Lower lobe of right lung (tissue), 2 donors: ENCODE measurements around the gene CD38. TPM values are rescaled to one million over a fixed set of nuclear protein-coding genes. Genes with fewer than 3 reads are reported as not detected.

Source experiments
- ATAC-seq, 2 donors: fragments of 200-7000 bp; cut with Tn5 transposase; one replicate each; pipeline ENCODE4 v1.9.1; 2020 to 2022; ENCODE audit warnings: mild to moderate bottlenecking in 2 of 2, moderate library complexity in 2 of 2
- DNase-seq: peaks from one replicate; pipeline ENCODE4 v3.0.0-alpha.2; 2020
- H3K27ac ChIP-seq: fragments of 200-600 bp; one replicate; pipeline ENCODE4 v1.8.0; 2022
- H3K27me3 ChIP-seq: fragments of 200-600 bp; one replicate; pipeline ENCODE4 v1.8.0; 2022; ENCODE audit warnings: low read depth
- H3K36me3 ChIP-seq: fragments of 200-600 bp; one replicate; pipeline ENCODE4 v1.8.0; 2022; ENCODE audit warnings: mild to moderate bottlenecking
- H3K4me1 ChIP-seq: fragments of 200-600 bp; one replicate; pipeline ENCODE4 v1.8.0; 2022
- H3K4me3 ChIP-seq: fragments of 200-600 bp; one replicate; pipeline ENCODE4 v1.8.0; 2022; ENCODE audit warnings: mild to moderate bottlenecking
- H3K9me3 ChIP-seq: fragments of 200-600 bp; one replicate; pipeline ENCODE4 v1.8.0; 2022
- intact Hi-C: fragments of 100-400 bp; cut with DNase I; formaldehyde crosslinking; loops from one replicate; pipeline ENCODE4 v1.11.0; 2022
- total RNA-seq: library from RNA; stranded (reverse); fragmentation: NEBNext Ultra II Directional; extraction: Animal tissue kit (Norgen Biotek cat#: 25700); gene quantifications from one replicate; pipeline ENCODE4 v1.2.1, GENCODE V29; 2021
- TF ChIP-seq, protein P1 (sequence below): fragments of 200-600 bp; IDR thresholded peaks from one replicate; pipeline ENCODE4 v1.8.0; 2022; ENCODE audit warnings: antibody characterized with exemption, mild to moderate bottlenecking
- donor health status: DM: no; HTN: yes; CAD: no; lungs with severe emphysema.

Gene CD38
- total RNA-seq, 1 donor from 2014 or later, result 8.5 TPM

DNA sequence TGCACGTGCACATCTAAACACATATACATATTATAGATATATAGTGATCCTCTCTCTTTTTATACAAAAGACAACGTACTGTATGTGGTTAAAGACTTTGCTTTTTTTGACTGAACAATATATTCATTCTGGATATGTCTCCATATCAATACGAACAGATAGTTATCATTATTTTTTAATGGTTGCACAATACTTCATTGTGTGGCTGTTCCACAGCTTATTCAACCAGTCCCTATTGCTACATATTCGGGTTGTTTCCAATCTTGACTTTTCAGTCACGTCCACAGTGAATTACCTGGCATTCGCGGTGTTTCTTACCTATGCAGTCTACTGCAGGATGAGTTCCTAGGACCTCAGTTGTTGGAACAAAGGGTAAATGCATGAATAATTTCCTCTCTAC lies 107.3 kb downstream of the CD38 start:
- DNase-seq (no peak), ATAC-seq (no peak)
- TF ChIP-seq, protein P1, sequence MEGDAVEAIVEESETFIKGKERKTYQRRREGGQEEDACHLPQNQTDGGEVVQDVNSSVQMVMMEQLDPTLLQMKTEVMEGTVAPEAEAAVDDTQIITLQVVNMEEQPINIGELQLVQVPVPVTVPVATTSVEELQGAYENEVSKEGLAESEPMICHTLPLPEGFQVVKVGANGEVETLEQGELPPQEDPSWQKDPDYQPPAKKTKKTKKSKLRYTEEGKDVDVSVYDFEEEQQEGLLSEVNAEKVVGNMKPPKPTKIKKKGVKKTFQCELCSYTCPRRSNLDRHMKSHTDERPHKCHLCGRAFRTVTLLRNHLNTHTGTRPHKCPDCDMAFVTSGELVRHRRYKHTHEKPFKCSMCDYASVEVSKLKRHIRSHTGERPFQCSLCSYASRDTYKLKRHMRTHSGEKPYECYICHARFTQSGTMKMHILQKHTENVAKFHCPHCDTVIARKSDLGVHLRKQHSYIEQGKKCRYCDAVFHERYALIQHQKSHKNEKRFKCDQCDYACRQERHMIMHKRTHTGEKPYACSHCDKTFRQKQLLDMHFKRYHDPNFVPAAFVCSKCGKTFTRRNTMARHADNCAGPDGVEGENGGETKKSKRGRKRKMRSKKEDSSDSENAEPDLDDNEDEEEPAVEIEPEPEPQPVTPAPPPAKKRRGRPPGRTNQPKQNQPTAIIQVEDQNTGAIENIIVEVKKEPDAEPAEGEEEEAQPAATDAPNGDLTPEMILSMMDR, result no peak
- intact Hi-C loops, result no loop called here
- Histone ChIP-seq H3K4me1 (no peaks in the 10 kb centered on the region), H3K36me3 (no peaks in the 10 kb centered on the region), H3K4me3 (no peak overlapping the region), H3K27ac (no peak overlapping the region), H3K9me3 (no peaks in the 10 kb centered on the region), H3K27me3 (no peaks in the 10 kb centered on the region)

DNA sequence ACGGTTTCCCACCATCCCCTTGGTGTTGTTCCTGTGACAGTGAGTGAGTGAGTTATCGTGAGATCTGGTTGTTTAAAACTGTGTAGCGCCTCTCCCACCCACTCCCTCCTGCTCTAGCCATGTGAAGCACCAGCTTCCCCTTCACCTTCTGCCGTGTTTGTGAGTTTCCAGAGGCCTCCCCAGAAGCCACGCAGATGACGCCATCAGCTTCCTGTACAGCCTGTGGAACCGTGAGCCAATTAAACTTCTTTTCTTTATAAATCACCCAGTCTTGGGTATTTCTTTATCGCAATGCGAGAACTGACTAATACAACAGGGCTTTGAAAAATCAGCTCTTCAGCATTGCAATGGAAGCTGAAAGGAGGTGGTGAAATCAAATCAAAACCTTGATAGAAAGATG lies 110.4 kb downstream of the CD38 start:
- TF ChIP-seq, protein P1, result no peak

DNA sequence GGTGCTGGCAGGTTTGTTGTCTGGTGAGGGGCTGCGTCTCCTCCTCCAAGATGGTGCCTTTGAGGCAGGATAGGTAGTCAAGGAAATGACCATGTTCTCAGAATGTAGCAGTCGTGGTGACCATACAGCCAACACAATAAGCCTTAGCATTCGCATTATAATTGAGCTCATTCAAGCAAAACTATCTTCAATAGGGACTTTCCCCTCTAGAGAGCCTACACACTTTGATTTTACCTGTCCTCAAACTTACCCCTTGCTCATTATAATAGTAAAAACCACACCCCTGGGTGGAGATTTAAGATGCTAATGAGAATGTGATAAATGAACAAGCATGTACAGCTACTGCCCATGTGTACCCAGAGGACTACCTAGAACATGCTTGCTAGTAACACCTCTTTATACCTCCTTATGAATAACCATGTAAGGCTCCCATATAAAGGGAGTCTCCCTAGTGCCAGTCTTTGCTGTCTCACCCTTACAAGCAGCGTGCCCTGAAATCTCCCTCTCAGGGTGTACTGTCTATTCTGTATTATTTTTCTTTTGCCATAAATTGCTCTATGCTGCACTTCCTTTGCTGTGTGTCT lies 112.2 kb downstream of the CD38 start:
- Histone ChIP-seq H3K4me1 (no peaks in the 10 kb centered on the region), H3K36me3 (no peaks in the 10 kb centered on the region), H3K4me3 (no peak overlapping the region), H3K9me3 (no peaks in the 10 kb centered on the region), H3K27me3 (no peaks in the 10 kb centered on the region), H3K27ac (no peak overlapping the region)
- TF ChIP-seq, protein P1, result no peak
- ATAC-seq (no peak), DNase-seq (no peak)
- intact Hi-C loops, result no loop called here

More for the DNA sequence above, 110.4 kb downstream of the CD38 start:
- Histone ChIP-seq H3K27ac (no peak overlapping the region), H3K36me3 (no peaks in the 10 kb centered on the region), H3K27me3 (no peaks in the 10 kb centered on the region), H3K4me3 (no peak overlapping the region), H3K4me1 (no peaks in the 10 kb centered on the region), H3K9me3 (no peaks in the 10 kb centered on the region)
- ATAC-seq, result no peak
- intact Hi-C loops, result no loop called here
- DNase-seq, result no peak

DNA sequence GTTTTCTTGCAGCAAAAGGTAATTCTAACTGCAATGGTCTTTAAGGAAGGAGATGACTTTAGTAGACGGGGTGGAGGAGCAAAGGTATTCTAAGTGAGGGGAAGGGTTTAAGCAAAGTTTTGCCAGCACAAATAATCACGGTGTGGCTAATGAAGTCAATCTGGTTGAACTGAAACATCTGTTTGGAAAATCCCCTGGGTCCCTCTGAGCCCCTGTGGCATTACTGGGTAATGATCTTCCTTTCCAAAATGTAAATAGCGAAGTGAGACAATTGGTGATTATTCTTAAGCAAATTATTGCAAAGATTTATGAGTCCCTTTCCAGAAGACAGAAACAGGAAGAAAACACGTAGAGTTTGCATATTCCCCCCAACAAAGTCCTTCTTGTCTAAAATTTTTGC lies 113.2 kb downstream of the CD38 start:
- ATAC-seq, result no peak
- TF ChIP-seq, protein P1, result no peak
- H3K9me3 ChIP-seq, result no peaks in the 10 kb centered on the region

DNA sequence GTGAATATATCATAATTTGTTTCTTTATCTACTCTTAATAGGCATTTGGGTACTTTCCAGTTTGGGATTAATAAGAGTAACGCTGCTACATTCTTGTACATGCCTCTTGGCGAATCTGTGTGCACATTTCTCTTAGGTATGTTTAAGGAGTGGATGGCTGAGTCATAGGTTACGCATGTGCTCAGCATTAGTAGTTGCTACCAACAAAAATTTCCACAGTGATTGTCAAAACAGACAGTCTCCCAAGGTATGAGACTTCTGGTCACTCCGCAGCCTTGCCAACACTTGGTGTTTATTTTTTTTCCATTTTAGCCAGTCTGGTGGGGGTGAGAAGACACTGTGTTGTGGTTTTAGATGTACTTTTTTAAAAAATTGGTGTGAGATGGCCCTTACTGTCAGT lies 115.8 kb downstream of the CD38 start:
- H3K27me3 ChIP-seq, result no peaks in the 10 kb centered on the region
- DNase-seq, result no peak
- no peaks in the 10 kb centered on the region for H3K9me3 ChIP-seq
- H3K4me3 ChIP-seq, result no peak overlapping the region
- TF ChIP-seq, protein P1, result no peak
- H3K36me3 ChIP-seq, result no peaks in the 10 kb centered on the region
- peak; percentile 91 to 94 for ATAC-seq
- H3K27ac ChIP-seq, result no peak overlapping the region
- H3K4me1 ChIP-seq, result no peaks in the 10 kb centered on the region
- intact Hi-C loops, result no loop called here

More for the DNA sequence above, 113.2 kb downstream of the CD38 start:
- Histone ChIP-seq H3K4me3 (no peak overlapping the region), H3K27me3 (no peaks in the 10 kb centered on the region), H3K27ac (no peak overlapping the region), H3K4me1 (no peaks in the 10 kb centered on the region), H3K36me3 (no peaks in the 10 kb centered on the region)
- intact Hi-C loops, result no loop called here
- no peak for DNase-seq
